Adipocyte (in vitro differentiated cells): ENCODE data around the gene AGMO.

ENCODE experiments used
- DNase-seq: peaks from one replicate; pipeline ENCODE4 v3.0.0-alpha.2; 2015; ENCODE audit warnings: low read depth
- H3K27me3 ChIP-seq: replicated peaks from 2 replicates; pipeline ENCODE4 v1.7.0; 2013; ENCODE audit warnings: mild to moderate bottlenecking, low read length, moderate library complexity; ENCODE audit not compliant: control insufficient read depth, insufficient read depth
- H3K36me3 ChIP-seq: 2 replicates; pipeline ENCODE4 v1.7.0; 2013; ENCODE audit warnings: low read length, mild to moderate bottlenecking, moderate library complexity; ENCODE audit not compliant: control insufficient read depth, insufficient read depth, severe bottlenecking
- H3K4me1 ChIP-seq: 2 replicates; pipeline ENCODE4 v1.7.0; 2013; ENCODE audit warnings: mild to moderate bottlenecking, low read length, moderate library complexity; ENCODE audit not compliant: control insufficient read depth, insufficient read depth
- H3K4me3 ChIP-seq: 2 replicates; pipeline ENCODE4 v1.7.0; 2013; ENCODE audit warnings: mild to moderate bottlenecking, low read length, moderate library complexity
- H3K9ac ChIP-seq: 2 replicates; pipeline ENCODE4 v1.7.0; 2013; ENCODE audit warnings: mild to moderate bottlenecking, low read length, moderate library complexity
- H3K9me3 ChIP-seq: 2 replicates; pipeline ENCODE4 v1.7.0; 2013; ENCODE audit warnings: mild to moderate bottlenecking, low read length, moderate library complexity; ENCODE audit not compliant: control insufficient read depth

AGMO gene

DNA sequence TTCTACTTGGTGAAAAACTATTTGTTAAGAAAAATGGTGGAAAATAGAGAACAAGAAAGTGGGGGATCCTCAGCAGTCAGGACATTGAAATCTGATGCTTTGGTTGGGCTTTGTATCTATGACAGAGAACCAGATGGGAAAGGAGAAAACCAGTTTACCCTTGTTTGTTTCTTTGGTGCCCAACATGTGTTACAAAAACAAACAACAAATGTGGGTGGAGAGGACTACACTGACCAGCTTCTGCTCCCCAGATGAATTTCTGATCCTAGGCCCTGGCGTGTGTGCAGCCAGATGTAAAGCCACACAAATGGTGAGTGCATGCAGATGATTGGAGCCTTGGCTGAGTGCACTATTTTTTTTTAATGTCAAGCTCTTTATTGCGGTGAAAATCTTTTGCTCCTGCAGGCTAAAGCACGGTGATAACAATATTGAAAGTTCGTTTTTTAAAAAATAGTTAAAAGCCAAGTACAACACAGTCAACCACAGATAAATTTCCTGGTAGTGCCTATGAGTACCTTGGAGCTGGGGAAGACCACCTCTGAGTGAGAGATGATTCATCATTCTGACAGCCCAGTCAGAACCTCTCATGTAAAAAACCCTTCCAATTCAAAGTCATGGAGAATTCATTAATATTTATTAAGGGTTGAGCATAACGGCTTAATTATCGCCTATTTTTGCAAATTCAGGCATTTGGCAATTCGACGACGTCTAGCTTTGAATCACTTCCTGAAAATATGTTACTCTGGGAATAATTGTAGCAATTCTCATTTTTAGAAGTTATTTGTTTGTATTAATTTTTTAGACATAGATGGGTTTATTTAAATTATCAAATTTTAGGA is 163.7 kb downstream of the AGMO start:
- no peak overlapping the region for H3K9ac ChIP-seq
- DNase-seq: no peak
- H3K4me3 ChIP-seq: no peak overlapping the region
- no peaks in the 10 kb centered on the region for H3K9me3 ChIP-seq
- no peaks in the 10 kb centered on the region for H3K36me3 ChIP-seq
- no peaks in the 10 kb centered on the region for H3K4me1 ChIP-seq
- H3K27me3 ChIP-seq: no peaks in the 10 kb centered on the region

DNA sequence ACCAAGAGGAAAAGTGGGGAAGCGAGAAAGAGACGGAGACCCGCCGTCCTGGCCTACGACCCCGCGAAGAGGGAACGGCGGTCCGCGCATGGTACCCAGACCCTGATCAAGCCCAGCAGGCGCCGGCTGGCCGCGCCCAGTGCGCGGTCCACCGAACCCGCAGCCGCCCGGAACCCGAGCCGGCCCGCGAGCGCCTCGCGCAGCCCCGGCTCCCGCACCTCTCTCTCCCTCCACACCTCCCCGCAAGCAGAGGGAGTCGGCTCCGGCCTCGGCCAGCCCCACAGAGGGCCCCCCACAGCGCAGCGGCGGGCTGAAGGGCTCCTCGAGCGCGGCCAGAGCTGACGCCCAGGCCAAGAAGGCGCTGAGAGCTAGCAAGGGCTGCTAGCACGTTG is 164.7 kb downstream of the AGMO start:
- Histone ChIP-seq H3K36me3 (no peaks in the 10 kb centered on the region), H3K27me3 (no peaks in the 10 kb centered on the region), H3K9me3 (no peaks in the 10 kb centered on the region), H3K9ac (no peak overlapping the region), H3K4me1 (no peaks in the 10 kb centered on the region), H3K4me3 (no peak overlapping the region)
- no peak for DNase-seq

DNA sequence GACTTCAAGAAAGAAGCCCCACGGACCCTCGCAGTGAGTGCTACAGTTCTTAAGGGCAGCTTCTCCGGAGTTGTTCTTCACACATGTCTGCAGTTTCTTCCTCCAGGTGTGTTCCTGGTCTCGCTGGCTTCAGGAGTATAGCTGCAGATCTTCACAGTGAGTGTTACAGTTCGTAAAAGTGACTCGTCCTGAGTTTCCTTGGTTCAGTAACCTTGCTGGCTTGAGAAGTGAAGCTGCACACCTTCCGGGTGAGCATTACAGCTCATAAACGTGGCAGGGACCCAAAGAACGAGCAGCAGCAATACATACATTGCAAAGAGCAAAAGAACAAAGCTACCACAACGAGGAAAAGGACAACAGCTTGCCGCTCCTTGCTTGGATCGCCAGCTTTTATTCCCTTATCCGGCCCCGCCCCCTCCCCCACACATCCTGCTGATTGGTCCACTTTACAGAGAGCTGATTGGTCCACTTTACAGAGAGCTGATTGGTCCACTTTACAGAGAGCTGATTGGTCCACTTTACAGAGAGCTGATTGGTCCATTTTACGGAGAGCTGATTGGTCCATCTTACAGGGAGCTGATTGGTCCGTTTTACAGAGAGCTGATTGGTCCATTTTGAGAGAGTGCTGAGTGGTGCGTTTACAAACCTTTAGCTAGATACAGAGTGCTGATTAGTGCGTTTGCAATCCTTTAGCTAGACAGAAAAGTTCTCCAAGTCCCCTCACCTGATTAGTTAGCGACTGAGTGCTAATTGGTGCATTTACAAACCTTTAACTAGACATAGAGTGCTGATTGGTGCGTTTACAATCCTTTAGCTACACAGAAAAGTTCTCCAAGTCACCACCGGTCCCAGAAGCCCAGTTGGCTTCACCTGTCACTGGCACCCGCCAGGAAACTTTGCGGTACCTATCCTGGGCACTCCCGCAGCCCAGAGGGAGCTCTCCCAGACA is 165.3 kb downstream of the AGMO start:
- no peaks in the 10 kb centered on the region for H3K9me3 ChIP-seq
- DNase-seq: no peak
- no peak overlapping the region for H3K9ac ChIP-seq
- no peaks in the 10 kb centered on the region for H3K27me3 ChIP-seq
- H3K4me1 ChIP-seq: no peaks in the 10 kb centered on the region
- no peaks in the 10 kb centered on the region for H3K36me3 ChIP-seq
- no peak overlapping the region for H3K4me3 ChIP-seq

DNA sequence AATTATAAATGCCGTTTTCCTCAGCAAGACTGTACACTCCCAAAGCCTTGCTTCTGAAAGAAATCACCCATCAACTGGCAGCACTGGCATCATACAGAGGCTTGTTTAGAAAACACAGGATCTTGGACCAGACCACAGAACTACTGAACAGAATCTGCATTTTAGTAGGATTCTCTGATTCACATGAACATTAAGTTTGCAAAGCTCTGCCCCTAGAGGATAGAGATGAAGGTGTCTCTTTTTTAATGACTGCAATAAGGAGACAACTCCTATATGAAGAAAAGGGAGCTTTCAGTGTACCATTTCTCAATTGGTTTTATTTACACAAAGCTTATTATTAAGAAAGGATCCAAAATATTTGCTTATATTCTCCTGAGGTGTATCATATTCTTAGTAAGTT is 172.7 kb downstream of the AGMO start:
- Histone ChIP-seq H3K4me1 (no peaks in the 10 kb centered on the region), H3K9me3 (no peaks in the 10 kb centered on the region), H3K4me3 (no peak overlapping the region), H3K9ac (no peak overlapping the region), H3K27me3 (no peaks in the 10 kb centered on the region), H3K36me3 (no peaks in the 10 kb centered on the region)
- DNase-seq: no peak

DNA sequence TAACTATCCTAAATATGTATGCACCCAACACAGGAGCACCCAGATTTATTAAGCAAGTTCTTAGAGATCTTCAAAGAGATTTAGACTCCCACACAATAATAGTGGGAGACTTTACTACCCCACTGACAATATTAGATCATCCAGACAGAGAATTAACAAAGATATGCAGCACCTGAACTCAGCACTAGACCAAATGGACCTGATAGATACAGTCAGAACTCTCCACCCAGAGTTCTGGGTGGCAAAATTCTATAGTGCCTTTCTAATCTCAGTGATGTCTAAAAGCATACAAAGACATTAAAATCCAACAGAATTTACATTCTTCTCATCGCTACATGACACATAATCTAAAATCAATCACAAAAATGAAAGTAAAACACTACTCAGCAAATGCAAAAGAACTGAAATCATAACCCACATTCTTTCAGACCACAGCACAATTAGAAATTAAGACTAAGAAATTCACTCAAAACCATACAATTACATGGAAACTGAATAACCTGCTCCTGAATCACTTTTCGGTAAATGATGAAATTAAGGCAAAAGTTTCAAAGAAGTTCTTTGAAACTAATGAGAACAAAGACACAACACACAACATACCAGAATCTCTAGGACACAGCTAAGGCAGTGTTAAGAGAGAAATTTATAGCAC is 183.2 kb downstream of the AGMO start:
- H3K9ac ChIP-seq: no peak overlapping the region
- H3K4me1 ChIP-seq: no peaks in the 10 kb centered on the region
- no peak overlapping the region for H3K4me3 ChIP-seq
- no peaks in the 10 kb centered on the region for H3K27me3 ChIP-seq
- no peaks in the 10 kb centered on the region for H3K36me3 ChIP-seq
- H3K9me3 ChIP-seq: no peaks in the 10 kb centered on the region
- DNase-seq: no peak

DNA sequence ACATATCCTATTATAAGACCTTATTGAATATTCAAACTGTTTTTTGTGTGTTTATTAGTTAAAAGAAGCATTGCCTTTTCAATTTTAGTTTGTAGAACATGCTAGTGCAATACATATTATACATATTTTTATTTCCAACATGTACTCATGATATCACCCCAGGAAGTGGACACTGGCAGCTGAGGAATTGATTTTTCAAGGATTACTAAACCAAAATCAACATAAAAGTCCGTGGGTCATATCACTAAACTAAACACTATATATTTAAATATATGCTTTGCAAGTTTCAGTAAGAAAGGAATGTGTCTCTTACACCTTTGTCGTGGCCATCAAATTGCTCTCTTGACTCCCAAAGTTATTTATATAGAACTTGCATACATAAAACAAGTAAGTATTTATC is 185.2 kb downstream of the AGMO start:
- H3K27me3 ChIP-seq: no peaks in the 10 kb centered on the region
- no peaks in the 10 kb centered on the region for H3K9me3 ChIP-seq
- no peak overlapping the region for H3K9ac ChIP-seq
- DNase-seq: peak; percentile 16
- H3K36me3 ChIP-seq: no peaks in the 10 kb centered on the region
- no peaks in the 10 kb centered on the region for H3K4me1 ChIP-seq
- no peak overlapping the region for H3K4me3 ChIP-seq

DNA sequence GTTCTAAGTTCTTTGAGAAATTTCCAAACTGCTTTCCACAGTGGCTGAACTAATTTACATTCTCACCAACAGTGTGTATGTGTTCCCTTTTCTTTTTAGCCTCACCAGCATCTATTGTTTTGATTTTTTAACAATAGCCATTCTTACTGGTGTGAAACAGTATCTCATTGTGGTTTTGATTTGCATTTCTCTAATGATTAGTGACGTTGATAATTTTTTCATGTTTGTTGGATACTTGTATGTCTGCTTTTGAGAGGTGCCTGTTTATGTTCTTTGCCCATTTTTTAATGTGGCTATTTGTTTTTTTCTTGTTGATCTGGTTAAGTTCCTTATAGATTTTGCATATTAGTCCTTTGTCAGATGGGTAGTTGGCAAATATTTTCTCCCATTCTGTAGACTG is 191.4 kb downstream of the AGMO start:
- DNase-seq: no peak
- H3K27me3 ChIP-seq: no peaks in the 10 kb centered on the region
- no peak overlapping the region for H3K9ac ChIP-seq
- no peak overlapping the region for H3K4me3 ChIP-seq
- no peaks in the 10 kb centered on the region for H3K4me1 ChIP-seq
- no peaks in the 10 kb centered on the region for H3K9me3 ChIP-seq
- no peaks in the 10 kb centered on the region for H3K36me3 ChIP-seq

DNA sequence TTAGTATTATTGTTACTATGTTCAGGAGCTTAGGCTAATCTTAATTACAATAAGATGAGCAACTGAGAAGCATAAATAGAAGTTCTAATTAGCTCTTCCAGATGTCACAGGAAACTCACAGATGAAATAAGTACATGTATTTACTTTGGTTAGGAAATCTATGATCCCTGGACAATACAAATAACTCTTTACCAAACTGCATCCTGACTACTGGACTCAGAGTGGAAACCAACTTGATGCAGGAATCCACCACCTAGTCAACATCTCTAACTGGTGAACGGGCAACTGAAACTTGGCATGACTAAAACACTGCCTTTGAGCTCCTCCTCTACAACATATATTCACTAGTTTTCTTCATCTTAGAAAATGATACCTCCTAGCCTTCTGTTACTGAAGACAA is 193.2 kb downstream of the AGMO start:
- no peak overlapping the region for H3K4me3 ChIP-seq
- no peaks in the 10 kb centered on the region for H3K27me3 ChIP-seq
- DNase-seq: no peak
- no peak overlapping the region for H3K9ac ChIP-seq
- no peaks in the 10 kb centered on the region for H3K4me1 ChIP-seq
- H3K9me3 ChIP-seq: no peaks in the 10 kb centered on the region
- H3K36me3 ChIP-seq: no peaks in the 10 kb centered on the region

DNA sequence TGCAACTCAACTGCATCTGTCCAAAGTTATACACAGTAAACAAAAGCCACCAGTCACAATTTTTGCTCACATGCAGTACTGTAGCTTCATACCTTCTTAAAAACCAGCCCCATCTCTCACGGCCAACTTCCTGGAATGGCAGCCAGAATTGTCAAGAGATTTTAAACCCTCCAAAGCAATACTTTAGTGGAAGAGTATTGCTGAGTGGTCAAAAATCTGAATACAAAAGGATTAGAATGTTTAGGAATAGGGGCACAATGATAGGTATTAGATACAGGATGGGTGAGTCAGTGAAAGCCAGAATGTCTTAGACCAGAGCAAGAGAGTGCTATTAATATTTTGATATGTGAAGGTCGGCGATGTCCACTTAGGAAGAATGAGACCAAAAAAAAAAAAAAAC is 193.9 kb downstream of the AGMO start:
- no peaks in the 10 kb centered on the region for H3K9me3 ChIP-seq
- no peaks in the 10 kb centered on the region for H3K4me1 ChIP-seq
- no peaks in the 10 kb centered on the region for H3K36me3 ChIP-seq
- no peak for DNase-seq
- H3K4me3 ChIP-seq: no peak overlapping the region
- H3K27me3 ChIP-seq: no peaks in the 10 kb centered on the region
- H3K9ac ChIP-seq: no peak overlapping the region

DNA sequence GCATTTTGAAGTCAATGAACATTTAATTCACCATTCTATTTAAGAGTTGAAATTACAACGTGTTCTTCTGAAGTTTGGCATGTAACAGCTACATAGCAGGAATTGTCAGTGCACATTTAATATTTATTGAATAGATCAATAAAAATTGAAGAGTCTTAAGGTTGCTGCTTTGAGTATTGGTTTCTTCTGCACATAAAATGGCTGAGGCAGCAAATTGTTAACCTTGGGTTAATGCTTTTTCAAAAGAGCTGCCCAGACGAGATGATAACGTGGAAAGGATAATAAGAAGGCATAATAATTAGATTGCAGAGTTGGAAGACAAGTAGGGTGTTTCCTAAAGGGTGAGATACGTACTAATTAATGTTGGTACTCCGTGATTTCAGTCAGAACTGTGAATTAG is 203.7 kb downstream of the AGMO start:
- H3K27me3 ChIP-seq: no peaks in the 10 kb centered on the region
- H3K4me1 ChIP-seq: no peaks in the 10 kb centered on the region
- DNase-seq: no peak
- H3K9ac ChIP-seq: no peak overlapping the region
- no peak overlapping the region for H3K4me3 ChIP-seq
- no peaks in the 10 kb centered on the region for H3K36me3 ChIP-seq
- H3K9me3 ChIP-seq: no peaks in the 10 kb centered on the region
